ENCODE results near the gene PMM2.
"Not testable (repeated sequence)": the region's sequence is repeated elsewhere in the genome, so short reads cannot be mapped to it uniquely, and the experiment has no call there.

The PMM2 gene

GRCh38 chr16:8872967-8873865 lies 75.6 kb downstream of the PMM2 start:
- no peaks in the 10 kb centered on the region for H3K9me3 ChIP-seq (ENCODE audit: severe bottlenecking)
- no peaks in the 10 kb centered on the region for H3K27me3 ChIP-seq (ENCODE audit: insufficient read depth, low read depth, severe bottlenecking)
- no peak for TF ChIP-seq CTCF (IDR thresholded peaks at IDR 0.05; ENCODE audit: low read depth, low read length)
- H3K4me3 ChIP-seq (ENCODE audit: low read depth, low read length) = no peak overlapping the region
- H3K27ac ChIP-seq = no peak overlapping the region
- H3K36me3 ChIP-seq = peaks cover 3% of the 10 kb centered on the region
- no peak for DNase-seq

GRCh38 chr16:8873866-8874195 lies 76.2 kb downstream of the PMM2 start:
- not testable (repeated sequence) for H3K27ac ChIP-seq; H3K36me3 ChIP-seq; H3K9me3 ChIP-seq (ENCODE audit: severe bottlenecking); H3K27me3 ChIP-seq (ENCODE audit: insufficient read depth, low read depth, severe bottlenecking); DNase-seq; H3K4me3 ChIP-seq (ENCODE audit: low read depth, low read length)

GRCh38 chr16:8874388-8874787 lies 76.7 kb downstream of the PMM2 start:
- DNase-seq = no peak
- Histone ChIP-seq H3K9me3 (ENCODE audit: severe bottlenecking) (no peaks in the 10 kb centered on the region), H3K36me3 (no peaks in the 10 kb centered on the region), H3K27me3 (ENCODE audit: insufficient read depth, low read depth, severe bottlenecking) (no peaks in the 10 kb centered on the region), H3K4me3 (ENCODE audit: low read depth, low read length) (no peak overlapping the region), H3K27ac (no peak overlapping the region)
- no peak for TF ChIP-seq CTCF (IDR thresholded peaks at IDR 0.05; ENCODE audit: low read depth, low read length)

- not testable (repeated sequence) for H3K27ac ChIP-seq; H3K36me3 ChIP-seq; DNase-seq; H3K27me3 ChIP-seq (ENCODE audit: insufficient read depth, low read depth, severe bottlenecking); H3K9me3 ChIP-seq (ENCODE audit: severe bottlenecking); H3K4me3 ChIP-seq (ENCODE audit: low read depth, low read length)
These were observed 77.7 kb downstream of the PMM2 start for GRCh38 chr16:8875317-8875716.

- H3K9me3 ChIP-seq (ENCODE audit: severe bottlenecking) = no peaks in the 10 kb centered on the region
- no peaks in the 10 kb centered on the region for H3K36me3 ChIP-seq
- no peak overlapping the region for H3K27ac ChIP-seq
- H3K4me3 ChIP-seq (ENCODE audit: low read depth, low read length) = no peak overlapping the region
- no peaks in the 10 kb centered on the region for H3K27me3 ChIP-seq (ENCODE audit: insufficient read depth, low read depth, severe bottlenecking)
- no peak for DNase-seq
- TF ChIP-seq CTCF (IDR thresholded peaks at IDR 0.05; ENCODE audit: low read depth, low read length) = no peak
These were observed 80.4 kb downstream of the PMM2 start for GRCh38 chr16:8877894-8878522.

GRCh38 chr16:8878523-8878911 lies 80.9 kb downstream of the PMM2 start:
- H3K9me3 ChIP-seq (ENCODE audit: severe bottlenecking) = no peaks in the 10 kb centered on the region
- H3K27ac ChIP-seq = no peak overlapping the region
- H3K4me3 ChIP-seq (ENCODE audit: low read depth, low read length) = no peak overlapping the region
- TF ChIP-seq CTCF (IDR thresholded peaks at IDR 0.05; ENCODE audit: low read depth, low read length) = no peak
- H3K27me3 ChIP-seq (ENCODE audit: insufficient read depth, low read depth, severe bottlenecking) = no peaks in the 10 kb centered on the region
- no peak for DNase-seq
- no peaks in the 10 kb centered on the region for H3K36me3 ChIP-seq
